Mesenchymal stem cell (in vitro differentiated cells and primary cell): ENCODE results near the gene ACSF2.
"Not testable (repeated sequence)": the region's sequence is repeated elsewhere in the genome, so short reads cannot be mapped to it uniquely, and the experiment has no call there.

ENCODE experiments used
- DNase-seq: peaks from one replicate; pipeline ENCODE4 v3.0.0-alpha.2; 2013
- H2AFZ ChIP-seq: one replicate; pipeline ENCODE4 v1.6.1; 2013; ENCODE audit warnings: low read depth, mild to moderate bottlenecking, control low read depth, inconsistent platforms, low read length, moderate library complexity
- H2AK5ac ChIP-seq: 2 replicates; pipeline ENCODE4 v1.6.1; 2013; ENCODE audit warnings: low read length, moderate library complexity, mild to moderate bottlenecking, inconsistent platforms; ENCODE audit not compliant: severe bottlenecking
- H2BK120ac ChIP-seq: one replicate; pipeline ENCODE4 v1.6.1; 2013; ENCODE audit warnings: low read depth, mild to moderate bottlenecking, inconsistent platforms, low read length, moderate library complexity
- H2BK12ac ChIP-seq, 2 experiments: one replicate each; pipeline ENCODE4 v1.6.1; 2013; ENCODE audit warnings: inconsistent platforms in 2 of 2, low read length in 2 of 2, mild to moderate bottlenecking in 2 of 2, moderate library complexity in 2 of 2, control low read depth in 1 of 2
- H2BK15ac ChIP-seq: one replicate; pipeline ENCODE4 v1.6.1; 2013; ENCODE audit warnings: mild to moderate bottlenecking, low read depth, inconsistent platforms; ENCODE audit not compliant: poor library complexity, severe bottlenecking
- H2BK5ac ChIP-seq: 2 replicates; pipeline ENCODE4 v1.6.1; 2013; ENCODE audit warnings: low read depth, mild to moderate bottlenecking, low read length, control low read depth, inconsistent platforms; ENCODE audit not compliant: poor library complexity, severe bottlenecking
- H3K14ac ChIP-seq, 2 experiments: one replicate each; pipeline ENCODE4 v1.6.1; 2013; ENCODE audit warnings: inconsistent platforms in 2 of 2, low read length in 2 of 2, control low read depth in 1 of 2, mild to moderate bottlenecking in 1 of 2, moderate library complexity in 1 of 2
- H3K18ac ChIP-seq, 2 experiments: one replicate each; pipeline ENCODE4 v1.6.1; 2013; ENCODE audit warnings: inconsistent platforms in 2 of 2, low read length in 2 of 2, control low read depth in 1 of 2, low read depth in 1 of 2, mild to moderate bottlenecking in 1 of 2
- H3K23ac ChIP-seq, 2 experiments: one replicate each; pipeline ENCODE4 v1.6.1; 2013; ENCODE audit warnings: inconsistent platforms in 2 of 2, low read length in 2 of 2, mild to moderate bottlenecking in 2 of 2, moderate library complexity in 2 of 2, control low read depth in 1 of 2
- H3K27ac ChIP-seq: 2 replicates; pipeline ENCODE4 v1.5.1; 2013; ENCODE audit warnings: mild to moderate bottlenecking, moderate library complexity, low read length, control low read depth, inconsistent platforms; ENCODE audit not compliant: poor library complexity, severe bottlenecking
- H3K27me3 ChIP-seq, 2 experiments: 2 replicates each; pipeline versions ENCODE4 v1.6.1 to v1.7.0; 2013; ENCODE audit warnings: low read length in 2 of 2, mild to moderate bottlenecking in 2 of 2, moderate library complexity in 2 of 2, control low read depth in 1 of 2, inconsistent platforms in 1 of 2; ENCODE audit not compliant: control insufficient read depth in 1 of 2, insufficient read depth in 1 of 2
- H3K36me3 ChIP-seq, 2 experiments: 2 replicates each; pipeline versions ENCODE4 v1.6.1 to v1.7.0; 2013; ENCODE audit warnings: low read length in 2 of 2, control low read depth in 1 of 2, inconsistent platforms in 1 of 2, low read depth in 1 of 2, mild to moderate bottlenecking in 1 of 2; ENCODE audit not compliant: insufficient read depth in 2 of 2, control insufficient read depth in 1 of 2
- H3K4ac ChIP-seq, 2 experiments: one replicate each; pipeline ENCODE4 v1.6.1; 2013; ENCODE audit warnings: inconsistent platforms in 2 of 2, low read length in 2 of 2, mild to moderate bottlenecking in 2 of 2, moderate library complexity in 2 of 2, control low read depth in 1 of 2, low read depth in 1 of 2
- H3K4me1 ChIP-seq: 2 replicates; pipeline ENCODE4 v1.6.1; 2013; ENCODE audit warnings: low read depth, low read length, control low read depth; ENCODE audit not compliant: control insufficient read depth, insufficient read depth
- H3K4me2 ChIP-seq: 2 replicates; pipeline ENCODE4 v1.6.1; 2013; ENCODE audit warnings: low read length, mild to moderate bottlenecking, inconsistent platforms; ENCODE audit not compliant: poor library complexity, severe bottlenecking
- H3K4me3 ChIP-seq, 2 experiments: 2 replicates each; pipeline versions ENCODE4 v1.5.1 to v1.7.0; 2013; ENCODE audit warnings: low read length in 2 of 2, mild to moderate bottlenecking in 2 of 2, control low read depth in 1 of 2, low read depth in 1 of 2; ENCODE audit not compliant: insufficient read depth in 1 of 2
- H3K79me1 ChIP-seq: replicated peaks from 2 replicates; pipeline ENCODE4 v1.6.1; 2013; ENCODE audit warnings: mild to moderate bottlenecking, control low read depth, low read length, inconsistent platforms; ENCODE audit not compliant: poor library complexity, severe bottlenecking
- H3K9ac ChIP-seq: 2 replicates; pipeline ENCODE4 v1.7.0; 2013; ENCODE audit warnings: mild to moderate bottlenecking, low read length, moderate library complexity
- H3K9me3 ChIP-seq: 2 replicates; pipeline ENCODE4 v1.7.0; 2013; ENCODE audit warnings: mild to moderate bottlenecking, low read length; ENCODE audit not compliant: control insufficient read depth
- H4K8ac ChIP-seq: one replicate; pipeline ENCODE4 v1.6.1; 2013; ENCODE audit warnings: inconsistent platforms, mild to moderate bottlenecking, low read length, moderate library complexity
- H4K91ac ChIP-seq: one replicate; pipeline ENCODE4 v1.6.1; 2013; ENCODE audit warnings: mild to moderate bottlenecking, low read length, inconsistent platforms
- WGBS: methylation state at CpG from one replicate; pipeline ENCODE4 v1.1.7; 2013; ENCODE audit warnings: mixed read lengths; 5-methylcytosine and 5-hydroxymethylcytosine counted together

ACSF2 gene

DNA sequence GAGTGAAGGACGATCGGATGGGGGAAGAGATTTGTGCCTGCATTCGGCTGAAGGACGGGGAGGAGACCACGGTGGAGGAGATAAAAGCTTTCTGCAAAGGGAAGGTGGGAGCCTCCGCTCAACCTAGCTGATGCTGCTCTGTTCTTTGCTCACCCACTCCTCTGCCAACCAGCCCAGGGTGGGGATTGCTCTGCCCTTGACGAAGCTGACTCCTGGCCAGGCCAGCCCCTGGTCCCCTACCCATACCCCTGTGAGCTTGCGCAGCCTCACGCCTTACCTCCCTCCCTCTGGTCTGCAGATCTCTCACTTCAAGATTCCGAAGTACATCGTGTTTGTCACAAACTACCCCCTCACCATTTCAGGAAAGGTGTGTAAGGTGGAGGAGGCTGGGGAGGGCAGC is 47.9 kb downstream of the ACSF2 start:
- 80% methylated on average over 9 of the region's 11 CpGs for WGBS

DNA sequence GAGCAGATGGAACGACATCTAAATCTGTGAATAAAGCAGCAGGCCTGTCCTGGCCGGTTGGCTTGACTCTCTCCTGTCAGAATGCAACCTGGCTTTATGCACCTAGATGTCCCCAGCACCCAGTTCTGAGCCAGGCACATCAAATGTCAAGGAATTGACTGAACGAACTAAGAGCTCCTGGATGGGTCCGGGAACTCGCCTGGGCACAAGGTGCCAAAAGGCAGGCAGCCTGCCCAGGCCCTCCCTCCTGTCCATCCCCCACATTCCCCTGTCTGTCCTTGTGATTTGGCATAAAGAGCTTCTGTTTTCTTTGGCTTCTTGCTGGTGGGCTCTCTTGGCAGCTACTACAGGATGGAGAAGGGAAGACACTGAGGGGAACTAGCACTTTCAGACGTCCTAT is 48.5 kb downstream of the ACSF2 start:
- no peak overlapping the region for H3K4ac ChIP-seq
- no peak overlapping the region for H4K91ac ChIP-seq
- no peak overlapping the region for H3K23ac ChIP-seq
- H2AK5ac ChIP-seq, result no peak overlapping the region
- no peak overlapping the region for H2AFZ ChIP-seq
- H3K9ac ChIP-seq, result no peak overlapping the region
- H3K27ac ChIP-seq, result no peak overlapping the region
- H2BK15ac ChIP-seq, result no peak overlapping the region
- no peak overlapping the region for H3K4me3 ChIP-seq
- H3K4me2 ChIP-seq, result no peak overlapping the region
- peaks cover 11 to 15% of the 10 kb centered on the region in 2 experiments for H3K27me3 ChIP-seq
- H2BK5ac ChIP-seq, result no peak overlapping the region
- H2BK12ac ChIP-seq, result no peak overlapping the region
- H3K4me1 ChIP-seq, result peaks cover 8% of the 10 kb centered on the region
- no peak overlapping the region for H3K18ac ChIP-seq
- peaks cover 8 to 28% of the 10 kb centered on the region in 2 experiments for H3K36me3 ChIP-seq
- no peak for DNase-seq
- no peaks in the 10 kb centered on the region for H3K9me3 ChIP-seq
- H3K79me1 ChIP-seq, result no peaks in the 10 kb centered on the region
- 79% methylated on average over 6 of the region's 6 CpGs for WGBS
- no peak overlapping the region for H2BK120ac ChIP-seq
- H3K14ac ChIP-seq, result no peak overlapping the region
- no peak overlapping the region for H4K8ac ChIP-seq

More for the DNA sequence above, 47.9 kb downstream of the ACSF2 start:
- H3K9me3 ChIP-seq, result no peaks in the 10 kb centered on the region
- H2BK15ac ChIP-seq, result no peak overlapping the region
- H2AFZ ChIP-seq, result no peak overlapping the region
- no peak overlapping the region for H4K91ac ChIP-seq
- H3K14ac ChIP-seq, result no peak overlapping the region
- H3K4me1 ChIP-seq, result peaks cover 12% of the 10 kb centered on the region
- peaks cover 17% of the 10 kb centered on the region in 2 experiments for H3K27me3 ChIP-seq
- H3K36me3 ChIP-seq, result peaks cover 8 to 27% of the 10 kb centered on the region in 2 experiments
- H3K79me1 ChIP-seq, result no peaks in the 10 kb centered on the region
- H2BK120ac ChIP-seq, result no peak overlapping the region
- H3K27ac ChIP-seq, result no peak overlapping the region
- no peak overlapping the region for H3K4me2 ChIP-seq
- H3K4ac ChIP-seq, result no peak overlapping the region
- DNase-seq, result no peak
- H3K4me3 ChIP-seq, result no peak overlapping the region
- H4K8ac ChIP-seq, result no peak overlapping the region
- H2BK12ac ChIP-seq, result no peak overlapping the region
- H3K18ac ChIP-seq, result no peak overlapping the region
- no peak overlapping the region for H2AK5ac ChIP-seq
- no peak overlapping the region for H3K9ac ChIP-seq
- no peak overlapping the region for H2BK5ac ChIP-seq
- no peak overlapping the region for H3K23ac ChIP-seq

DNA sequence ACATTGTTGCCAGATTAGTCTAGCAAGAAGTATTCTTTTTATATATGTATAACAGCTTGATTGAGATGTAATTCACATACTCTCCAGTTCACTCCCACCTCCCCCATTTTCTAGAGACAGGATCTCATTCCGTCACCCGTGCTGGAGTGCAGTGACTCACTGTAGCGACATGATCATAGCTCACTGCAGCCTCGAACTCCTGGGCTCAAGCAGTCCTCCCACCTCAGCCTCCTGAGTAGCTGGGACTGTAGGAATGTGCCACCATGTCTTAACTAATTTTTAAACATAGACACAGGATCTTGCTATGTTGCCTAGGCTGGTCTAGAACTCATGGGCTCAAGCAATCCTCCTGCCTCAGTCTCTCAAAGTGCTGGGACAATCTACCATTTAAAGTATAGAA is 49.3 kb downstream of the ACSF2 start:
- H2BK12ac ChIP-seq, result no peak overlapping the region
- peaks cover 8% of the 10 kb centered on the region for H3K79me1 ChIP-seq
- no peak overlapping the region for H3K14ac ChIP-seq
- no peak overlapping the region for H2AK5ac ChIP-seq
- peaks cover 3 to 10% of the 10 kb centered on the region in 2 experiments for H3K27me3 ChIP-seq
- H3K4ac ChIP-seq, result no peak overlapping the region
- no peak overlapping the region for H4K91ac ChIP-seq
- no peak for DNase-seq
- no peak overlapping the region for H2AFZ ChIP-seq
- H3K27ac ChIP-seq, result no peak overlapping the region
- no peak overlapping the region for H3K23ac ChIP-seq
- 93% methylated on average over 4 of the region's 4 CpGs for WGBS
- H3K4me2 ChIP-seq, result no peak overlapping the region
- no peak overlapping the region for H3K9ac ChIP-seq
- no peak overlapping the region for H3K4me3 ChIP-seq
- no peak overlapping the region for H2BK15ac ChIP-seq
- no peak overlapping the region for H2BK5ac ChIP-seq
- H2BK120ac ChIP-seq, result no peak overlapping the region
- no peak overlapping the region for H3K18ac ChIP-seq
- H3K4me1 ChIP-seq, result peaks cover 12% of the 10 kb centered on the region
- H3K9me3 ChIP-seq, result no peaks in the 10 kb centered on the region
- H4K8ac ChIP-seq, result no peak overlapping the region
- peaks cover 12 to 33% of the 10 kb centered on the region in 2 experiments for H3K36me3 ChIP-seq

DNA sequence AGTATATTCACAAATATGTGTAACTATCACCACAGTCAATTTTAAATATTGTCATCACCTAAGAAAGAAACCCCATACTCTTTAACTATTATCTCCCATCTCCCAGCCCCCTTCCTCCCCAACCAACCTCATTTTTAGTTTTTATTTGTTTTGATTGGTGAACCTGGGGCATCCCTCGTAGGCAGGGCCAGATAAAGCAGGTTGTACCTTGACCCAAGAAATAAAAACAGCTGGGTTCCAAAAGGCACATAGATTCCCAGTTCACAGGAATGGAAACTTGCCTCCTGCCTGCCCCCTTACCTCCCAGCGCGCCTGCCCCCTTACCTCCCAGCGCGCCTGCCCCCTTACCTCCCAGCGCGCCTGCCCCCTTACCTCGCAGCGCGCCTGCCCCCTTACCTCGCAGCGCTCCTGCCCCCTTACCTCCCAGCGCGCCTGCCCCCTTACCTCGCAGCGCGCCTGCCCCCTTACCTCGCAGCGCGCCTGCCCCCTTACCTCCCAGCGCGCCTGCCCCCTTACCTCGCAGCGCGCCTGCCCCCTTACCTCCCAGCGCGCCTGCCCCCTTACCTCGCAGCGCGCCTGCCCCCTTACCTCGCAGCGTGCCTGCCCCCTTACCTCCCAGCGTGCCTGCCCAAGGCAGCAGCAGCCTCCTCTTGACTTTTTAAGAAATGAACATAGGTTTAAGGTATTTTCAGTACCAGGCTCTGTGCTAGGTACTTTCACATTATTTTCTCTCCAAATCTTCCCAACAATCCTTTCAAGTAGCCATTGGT is 49.9 kb downstream of the ACSF2 start:
- not testable (repeated sequence) for H3K4ac ChIP-seq, H2AK5ac ChIP-seq
- WGBS, result 9% methylated on average over 19 of the region's 33 CpGs

More for the DNA sequence above, 49.9 kb downstream of the ACSF2 start:
- H4K8ac ChIP-seq, H2AFZ ChIP-seq, H3K9ac ChIP-seq, H3K4me3 ChIP-seq, H3K27me3 ChIP-seq, H3K79me1 ChIP-seq, H2BK15ac ChIP-seq, H2BK120ac ChIP-seq, H2BK5ac ChIP-seq, H2BK12ac ChIP-seq, H3K18ac ChIP-seq, H3K23ac ChIP-seq, H3K27ac ChIP-seq, H3K14ac ChIP-seq, H3K9me3 ChIP-seq, H3K4me2 ChIP-seq, DNase-seq, H4K91ac ChIP-seq: not testable (repeated sequence)
- Histone ChIP-seq H3K36me3 (peaks cover 12 to 32% of the 10 kb centered on the region in 2 experiments), H3K4me1 (peaks cover 11% of the 10 kb centered on the region)
